ENCODE measurements around the gene FAM149B1.

Gene FAM149B1

GRCh38 chr10:73205890-73206289 lies 38.0 kb downstream of the FAM149B1 start:
- no peak for DNase-seq (ENCODE audit: low read depth)
- no peak for TF ChIP-seq MAX (IDR thresholded peaks at IDR 0.05; ENCODE audit: low read depth, low read length)
- no peak for TF ChIP-seq CTCF (IDR thresholded peaks at IDR 0.05; ENCODE audit: low read depth, low read length)
- TF ChIP-seq MYC (IDR thresholded peaks at IDR 0.05; ENCODE audit: low read depth, low read length): no peak
- no peak for TF ChIP-seq POLR2A (IDR thresholded peaks at IDR 0.05; ENCODE audit: extremely low read depth, insufficient read length)
- no peak overlapping the region for H3K4me3 ChIP-seq (ENCODE audit: low read depth, low read length)

- no peak for TF ChIP-seq CTCF (IDR thresholded peaks at IDR 0.05; ENCODE audit: low read depth, low read length)
- TF ChIP-seq POLR2A (IDR thresholded peaks at IDR 0.05; ENCODE audit: extremely low read depth, insufficient read length): no peak
- no peak for TF ChIP-seq MAX (IDR thresholded peaks at IDR 0.05; ENCODE audit: low read depth, low read length)
- no peak for TF ChIP-seq MYC (IDR thresholded peaks at IDR 0.05; ENCODE audit: low read depth, low read length)
- no peak overlapping the region for H3K4me3 ChIP-seq (ENCODE audit: low read depth, low read length)
- no peak for DNase-seq (ENCODE audit: low read depth)
Measured at GRCh38 chr10:73206385-73206784, 38.5 kb downstream of the FAM149B1 start.

GRCh38 chr10:73207883-73208282 lies 40.0 kb downstream of the FAM149B1 start:
- H3K4me3 ChIP-seq (ENCODE audit: low read depth, low read length): no peak overlapping the region
- no peak for DNase-seq (ENCODE audit: low read depth)
- TF ChIP-seq POLR2A (IDR thresholded peaks at IDR 0.05; ENCODE audit: extremely low read depth, insufficient read length): no peak
- no peak for TF ChIP-seq CTCF (IDR thresholded peaks at IDR 0.05; ENCODE audit: low read depth, low read length)
- TF ChIP-seq MYC (IDR thresholded peaks at IDR 0.05; ENCODE audit: low read depth, low read length): no peak
- no peak for TF ChIP-seq MAX (IDR thresholded peaks at IDR 0.05; ENCODE audit: low read depth, low read length)

GRCh38 chr10:73209705-73210104 lies 41.8 kb downstream of the FAM149B1 start:
- DNase-seq (ENCODE audit: low read depth): no peak
- TF ChIP-seq CTCF (IDR thresholded peaks at IDR 0.05; ENCODE audit: low read depth, low read length): no peak
- TF ChIP-seq POLR2A (IDR thresholded peaks at IDR 0.05; ENCODE audit: extremely low read depth, insufficient read length): no peak
- TF ChIP-seq MYC (IDR thresholded peaks at IDR 0.05; ENCODE audit: low read depth, low read length): no peak
- no peak for TF ChIP-seq MAX (IDR thresholded peaks at IDR 0.05; ENCODE audit: low read depth, low read length)
- H3K4me3 ChIP-seq (ENCODE audit: low read depth, low read length): no peak overlapping the region

- no peak for DNase-seq (ENCODE audit: low read depth)
Measured at GRCh38 chr10:73210395-73211105, 42.6 kb downstream of the FAM149B1 start.

GRCh38 chr10:73211106-73211811 lies 43.3 kb downstream of the FAM149B1 start:
- H3K4me3 ChIP-seq (ENCODE audit: low read depth, low read length): no peak overlapping the region
- TF ChIP-seq MYC (IDR thresholded peaks at IDR 0.05; ENCODE audit: low read depth, low read length) (no peak), CTCF (IDR thresholded peaks at IDR 0.05; ENCODE audit: low read depth, low read length) (no peak), POLR2A (IDR thresholded peaks at IDR 0.05; ENCODE audit: extremely low read depth, insufficient read length) (no peak)
- no peak for DNase-seq (ENCODE audit: low read depth)

More at GRCh38 chr10:73210395-73211105, 42.6 kb downstream of the FAM149B1 start:
- no peak for TF ChIP-seq MAX (IDR thresholded peaks at IDR 0.05; ENCODE audit: low read depth, low read length)
- no peak overlapping the region for H3K4me3 ChIP-seq (ENCODE audit: low read depth, low read length)

All from NB4 (cell line).